ENCODE measurements around the gene CD226.

DNA sequence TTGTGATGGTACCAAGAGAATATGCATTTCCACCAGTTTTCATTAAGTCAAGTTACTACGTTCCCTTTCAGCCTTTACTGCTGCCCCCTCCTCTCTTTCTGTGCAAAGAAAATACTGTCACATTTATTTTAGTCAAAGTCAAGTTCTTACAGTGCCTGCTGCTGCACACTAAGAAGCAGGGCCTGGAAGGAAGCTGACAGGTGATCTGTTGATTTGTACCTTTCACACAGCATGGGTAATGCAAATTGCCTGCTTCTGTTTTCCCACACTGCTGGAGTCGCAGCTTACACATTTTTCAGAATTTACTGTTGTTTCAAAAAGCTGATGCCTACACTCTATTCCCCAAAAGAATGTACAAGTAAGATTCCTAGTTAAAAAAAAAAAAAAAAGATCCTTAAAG lies 48.7 kb upstream of the CD226 start:
- TF ChIP-seq YY1 (IDR thresholded peaks at IDR 0.05; ENCODE audit: insufficient read depth, insufficient read length) (no peak), ZNF274 (IDR thresholded peaks at IDR 0.05; ENCODE audit: low read depth, low read length) (no peak), SUZ12 (IDR thresholded peaks at IDR 0.05; ENCODE audit: extremely low read depth, insufficient read depth, insufficient read length) (no peak)
